WERI-Rb-1 (cell line): Measurements from ENCODE around the gene TSHZ2.

Experiments used
- DNase-seq: peaks from one replicate; pipeline ENCODE4 v3.0.0-alpha.2; 2020
- H3K27ac ChIP-seq: fragments of 250-450 bp; sonication (Bioruptor Pico); 2 replicates; pipeline ENCODE4 v1.5.1; 2020; ENCODE audit warnings: mild to moderate bottlenecking, moderate library complexity
- H3K27me3 ChIP-seq: fragments of 250-450 bp; sonication (Bioruptor Pico); 2 replicates; pipeline ENCODE4 v1.5.1; 2021; ENCODE audit warnings: mild to moderate bottlenecking, low read depth, moderate library complexity; ENCODE audit not compliant: insufficient read depth, severe bottlenecking
- H3K36me3 ChIP-seq: fragments of 250-450 bp; sonication (Bioruptor Pico); 2 replicates; pipeline ENCODE4 v1.5.1; 2020; ENCODE audit warnings: mild to moderate bottlenecking, moderate library complexity
- H3K4me3 ChIP-seq: 2 replicates; pipeline ENCODE4 v1.5.1; 2011; ENCODE audit warnings: low read depth, mild to moderate bottlenecking, control low read depth, low read length
- H3K9me3 ChIP-seq: fragments of 250-450 bp; sonication (Bioruptor Pico); 2 replicates; pipeline ENCODE4 v1.5.1; 2021; ENCODE audit warnings: mild to moderate bottlenecking, moderate library complexity; ENCODE audit not compliant: severe bottlenecking
- TF ChIP-seq, protein P1 (sequence below): IDR thresholded peaks from 2 replicates; pipeline ENCODE4 v1.5.1; 2011; ENCODE audit warnings: low read depth, mild to moderate bottlenecking, control low read depth, inconsistent platforms, low read length

TSHZ2 gene

DNA sequence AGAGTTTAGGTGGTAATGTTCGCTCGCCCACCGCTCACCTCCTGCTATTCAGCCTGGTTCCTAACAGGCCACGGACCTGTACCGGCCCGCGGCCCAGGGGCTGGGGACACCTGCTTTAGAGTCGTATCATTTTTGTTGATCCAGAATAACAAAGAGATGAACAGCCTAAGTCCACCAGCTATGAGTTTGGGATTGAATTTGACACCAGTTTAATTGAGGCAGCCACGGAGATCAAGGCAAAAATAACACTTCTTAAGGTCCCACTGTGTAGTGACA, 108.5 kb downstream of the TSHZ2 start:
- TF ChIP-seq, protein P1, sequence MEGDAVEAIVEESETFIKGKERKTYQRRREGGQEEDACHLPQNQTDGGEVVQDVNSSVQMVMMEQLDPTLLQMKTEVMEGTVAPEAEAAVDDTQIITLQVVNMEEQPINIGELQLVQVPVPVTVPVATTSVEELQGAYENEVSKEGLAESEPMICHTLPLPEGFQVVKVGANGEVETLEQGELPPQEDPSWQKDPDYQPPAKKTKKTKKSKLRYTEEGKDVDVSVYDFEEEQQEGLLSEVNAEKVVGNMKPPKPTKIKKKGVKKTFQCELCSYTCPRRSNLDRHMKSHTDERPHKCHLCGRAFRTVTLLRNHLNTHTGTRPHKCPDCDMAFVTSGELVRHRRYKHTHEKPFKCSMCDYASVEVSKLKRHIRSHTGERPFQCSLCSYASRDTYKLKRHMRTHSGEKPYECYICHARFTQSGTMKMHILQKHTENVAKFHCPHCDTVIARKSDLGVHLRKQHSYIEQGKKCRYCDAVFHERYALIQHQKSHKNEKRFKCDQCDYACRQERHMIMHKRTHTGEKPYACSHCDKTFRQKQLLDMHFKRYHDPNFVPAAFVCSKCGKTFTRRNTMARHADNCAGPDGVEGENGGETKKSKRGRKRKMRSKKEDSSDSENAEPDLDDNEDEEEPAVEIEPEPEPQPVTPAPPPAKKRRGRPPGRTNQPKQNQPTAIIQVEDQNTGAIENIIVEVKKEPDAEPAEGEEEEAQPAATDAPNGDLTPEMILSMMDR, result no peak
- Histone ChIP-seq H3K4me3 (no peak overlapping the region), H3K27ac (no peak overlapping the region), H3K36me3 (no peaks in the 10 kb centered on the region), H3K27me3 (no peaks in the 10 kb centered on the region), H3K9me3 (no peaks in the 10 kb centered on the region)
- DNase-seq, result no peak

DNA sequence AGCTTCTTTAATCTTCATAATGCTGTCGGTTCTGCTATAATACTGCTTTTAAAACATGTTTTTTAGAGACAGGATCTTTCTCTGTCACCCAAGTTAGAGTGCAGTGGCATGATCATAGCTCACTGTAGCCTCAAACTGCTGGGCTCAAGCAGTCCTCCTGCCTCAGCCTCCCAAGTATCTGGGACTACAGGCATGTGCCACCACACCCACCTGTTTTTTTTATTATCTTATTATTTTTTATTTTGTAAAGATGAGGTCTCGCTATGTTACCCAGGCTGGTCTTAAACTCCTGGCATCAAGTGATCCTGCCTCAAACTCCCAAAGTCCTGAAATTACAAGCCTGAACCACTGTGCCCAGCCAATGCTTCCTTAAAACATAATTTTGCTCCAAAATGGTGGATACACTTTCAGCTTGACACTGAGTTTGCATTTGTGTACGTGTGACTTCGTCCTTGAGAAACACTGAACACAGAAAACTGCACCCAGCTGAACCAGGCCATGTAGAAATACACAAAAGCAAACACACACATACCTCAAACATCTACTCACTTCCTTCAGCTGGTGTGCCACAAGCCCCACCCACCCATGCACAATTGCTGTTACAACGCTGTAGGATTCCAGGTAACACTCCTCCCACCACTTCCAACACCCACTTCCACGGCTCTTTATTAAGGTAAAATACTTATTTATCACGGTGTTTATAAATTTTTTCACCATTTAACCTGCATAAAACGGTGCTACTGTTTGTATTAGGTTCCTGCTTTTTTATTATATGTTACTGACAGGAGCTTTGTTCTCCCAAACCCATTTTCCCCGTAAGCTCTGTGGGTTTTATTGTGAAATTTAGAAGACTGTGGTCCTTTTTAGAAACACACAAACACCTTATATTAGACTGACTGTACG, 109.1 kb downstream of the TSHZ2 start:
- Histone ChIP-seq H3K4me3 (no peak overlapping the region), H3K27me3 (no peaks in the 10 kb centered on the region), H3K27ac (no peak overlapping the region), H3K36me3 (no peaks in the 10 kb centered on the region), H3K9me3 (no peaks in the 10 kb centered on the region)
- TF ChIP-seq, protein P1, result no peak
- no peak for DNase-seq

DNA sequence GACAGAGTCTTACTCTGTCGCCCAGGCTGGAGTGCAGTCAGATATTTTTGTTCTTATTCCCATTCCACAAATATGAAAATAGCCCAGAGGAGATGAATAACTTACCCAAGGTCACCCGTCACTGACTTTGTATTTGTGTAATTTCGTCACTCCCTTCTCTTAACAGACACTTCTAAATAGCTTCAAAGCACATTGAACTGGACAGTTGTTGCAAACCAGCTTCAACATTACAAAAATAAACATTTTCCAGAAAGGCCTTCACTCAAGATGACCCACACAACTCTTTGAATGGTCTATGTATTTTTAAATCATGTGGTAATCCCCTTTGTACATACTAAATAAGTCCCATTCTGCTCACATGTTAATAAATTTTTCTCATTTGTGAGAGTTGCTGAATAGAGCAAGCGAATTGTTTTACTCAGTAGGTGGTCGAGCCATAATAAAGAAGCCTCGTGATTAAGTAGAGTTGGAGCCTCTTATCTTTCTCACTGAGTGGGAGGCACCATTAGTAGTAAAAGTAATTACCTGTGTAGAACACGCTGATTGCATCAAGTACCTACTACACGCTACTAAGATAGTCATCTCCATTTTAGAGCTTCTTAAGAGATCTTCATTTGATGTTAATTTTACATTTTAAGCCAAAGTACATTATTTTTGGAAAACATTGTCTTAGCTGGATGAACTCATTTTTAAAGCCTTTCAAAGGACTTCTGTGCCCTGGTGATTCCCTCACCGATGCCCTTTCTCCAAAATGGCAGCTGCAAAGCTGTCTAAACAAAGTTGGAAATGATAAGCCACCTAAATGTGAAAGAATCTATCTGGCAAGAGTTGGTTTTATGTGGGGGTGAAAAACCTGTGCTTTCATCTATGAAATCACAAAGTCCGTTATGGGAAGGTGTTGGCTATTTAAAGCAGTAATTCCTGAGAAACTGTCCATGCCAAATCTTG, 110.0 kb downstream of the TSHZ2 start:
- TF ChIP-seq, protein P1, result no peak
- no peak overlapping the region for H3K4me3 ChIP-seq
- H3K9me3 ChIP-seq, result no peaks in the 10 kb centered on the region
- H3K27ac ChIP-seq, result no peak overlapping the region
- DNase-seq, result no peak
- H3K36me3 ChIP-seq, result no peaks in the 10 kb centered on the region
- H3K27me3 ChIP-seq, result no peaks in the 10 kb centered on the region

GRCh38 chr20:53083411-53083810, 111.3 kb downstream of the TSHZ2 start:
- TF ChIP-seq, protein P1, result no peak

DNA sequence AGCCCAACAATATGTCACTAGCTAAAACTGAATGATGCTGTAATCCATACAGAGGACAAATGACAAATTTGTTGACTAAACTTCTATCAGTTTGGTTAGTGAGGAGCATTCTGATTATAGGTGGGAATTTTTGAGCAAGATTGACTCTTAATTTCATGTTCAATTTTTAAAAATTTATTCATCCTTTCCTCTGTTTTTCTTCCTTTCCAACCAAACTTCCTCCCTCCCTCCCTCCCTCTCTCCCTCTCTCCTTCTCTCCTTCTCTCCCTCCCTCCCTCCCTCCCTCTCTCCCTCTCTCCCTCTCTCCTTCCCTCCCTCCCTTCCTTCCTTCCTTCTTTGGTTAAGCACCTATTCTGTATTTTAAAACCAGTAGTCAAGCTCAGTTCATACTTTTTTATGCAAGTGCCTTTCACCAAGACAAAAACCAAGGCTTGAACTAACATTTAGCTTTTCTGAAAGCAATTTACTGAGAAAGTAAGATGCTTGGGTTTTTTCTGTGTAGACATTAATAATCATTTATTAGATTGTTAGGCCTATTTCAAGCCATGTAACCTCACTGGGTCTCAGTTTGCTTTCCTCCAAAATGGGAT, 112.3 kb downstream of the TSHZ2 start:
- Histone ChIP-seq H3K27ac (no peak overlapping the region), H3K36me3 (no peaks in the 10 kb centered on the region), H3K9me3 (no peaks in the 10 kb centered on the region), H3K27me3 (no peaks in the 10 kb centered on the region), H3K4me3 (no peak overlapping the region)
- no peak for DNase-seq
- TF ChIP-seq, protein P1, result no peak

More at GRCh38 chr20:53083411-53083810, 111.3 kb downstream of the TSHZ2 start:
- no peaks in the 10 kb centered on the region for H3K27me3 ChIP-seq
- no peaks in the 10 kb centered on the region for H3K36me3 ChIP-seq
- no peaks in the 10 kb centered on the region for H3K9me3 ChIP-seq
- no peak overlapping the region for H3K4me3 ChIP-seq
- DNase-seq, result no peak
- no peak overlapping the region for H3K27ac ChIP-seq
